Measurements from ENCODE around the gene SPEM3. TPM values are rescaled to one million over a fixed set of nuclear protein-coding genes. Genes with fewer than 3 reads are reported as not detected.

Gene SPEM3
- total and polyA plus RNA-seq, 2 of the 13 experiments (the other 11 are each of a cell fraction or from before 2014, with no cell fraction given): not detected

DNA sequence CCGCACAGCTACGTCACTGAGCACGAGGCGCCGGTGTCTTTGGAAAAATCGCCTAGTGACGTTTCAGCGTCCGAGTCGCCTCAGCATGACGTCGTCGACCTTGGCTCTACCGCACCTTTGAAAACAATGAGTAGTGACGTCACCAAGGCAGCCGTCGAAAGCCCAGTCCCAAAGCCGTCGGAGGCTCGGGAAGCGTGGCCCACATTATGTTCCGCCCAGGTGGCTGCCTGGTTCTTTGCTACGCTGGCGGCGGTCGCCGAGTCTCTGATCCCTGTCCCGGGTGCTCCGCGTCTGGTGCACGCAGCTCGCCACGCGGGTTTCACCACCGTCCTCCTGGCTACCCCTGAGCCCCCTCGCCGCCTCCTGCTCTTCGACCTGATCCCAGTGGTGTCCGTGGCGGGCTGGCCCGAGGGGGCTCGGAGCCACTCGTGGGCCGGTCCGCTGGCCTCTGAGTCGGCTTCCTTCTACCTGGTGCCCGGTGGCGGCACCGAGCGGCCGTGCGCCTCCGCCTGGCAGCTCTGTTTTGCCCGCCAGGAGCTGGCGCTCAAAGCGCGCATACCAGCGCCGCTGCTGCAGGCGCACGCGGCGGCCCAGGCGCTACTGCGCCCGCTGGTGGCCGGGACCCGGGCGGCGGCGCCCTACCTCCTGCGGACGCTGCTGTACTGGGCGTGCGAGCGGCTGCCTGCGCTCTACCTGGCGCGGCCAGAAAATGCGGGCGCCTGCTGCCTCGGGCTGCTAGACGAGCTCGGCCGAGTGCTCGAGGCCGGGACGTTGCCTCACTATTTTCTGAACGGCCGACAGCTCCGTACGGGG, 8.1 kb downstream of the SPEM3 start (continued):
- TF ChIP-seq, protein P1, sequence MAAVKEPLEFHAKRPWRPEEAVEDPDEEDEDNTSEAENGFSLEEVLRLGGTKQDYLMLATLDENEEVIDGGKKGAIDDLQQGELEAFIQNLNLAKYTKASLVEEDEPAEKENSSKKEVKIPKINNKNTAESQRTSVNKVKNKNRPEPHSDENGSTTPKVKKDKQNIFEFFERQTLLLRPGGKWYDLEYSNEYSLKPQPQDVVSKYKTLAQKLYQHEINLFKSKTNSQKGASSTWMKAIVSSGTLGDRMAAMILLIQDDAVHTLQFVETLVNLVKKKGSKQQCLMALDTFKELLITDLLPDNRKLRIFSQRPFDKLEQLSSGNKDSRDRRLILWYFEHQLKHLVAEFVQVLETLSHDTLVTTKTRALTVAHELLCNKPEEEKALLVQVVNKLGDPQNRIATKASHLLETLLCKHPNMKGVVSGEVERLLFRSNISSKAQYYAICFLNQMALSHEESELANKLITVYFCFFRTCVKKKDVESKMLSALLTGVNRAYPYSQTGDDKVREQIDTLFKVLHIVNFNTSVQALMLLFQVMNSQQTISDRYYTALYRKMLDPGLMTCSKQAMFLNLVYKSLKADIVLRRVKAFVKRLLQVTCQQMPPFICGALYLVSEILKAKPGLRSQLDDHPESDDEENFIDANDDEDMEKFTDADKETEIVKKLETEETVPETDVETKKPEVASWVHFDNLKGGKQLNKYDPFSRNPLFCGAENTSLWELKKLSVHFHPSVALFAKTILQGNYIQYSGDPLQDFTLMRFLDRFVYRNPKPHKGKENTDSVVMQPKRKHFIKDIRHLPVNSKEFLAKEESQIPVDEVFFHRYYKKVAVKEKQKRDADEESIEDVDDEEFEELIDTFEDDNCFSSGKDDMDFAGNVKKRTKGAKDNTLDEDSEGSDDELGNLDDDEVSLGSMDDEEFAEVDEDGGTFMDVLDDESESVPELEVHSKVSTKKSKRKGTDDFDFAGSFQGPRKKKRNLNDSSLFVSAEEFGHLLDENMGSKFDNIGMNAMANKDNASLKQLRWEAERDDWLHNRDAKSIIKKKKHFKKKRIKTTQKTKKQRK (IDR thresholded peaks at IDR 0.05; ENCODE audit: low read length): no peak
- TF ChIP-seq ZNF263 (CRISPR knock-in tag; IDR thresholded peaks at IDR 0.05) (no peak), ZMYM3 (CRISPR knock-in tag; IDR thresholded peaks at IDR 0.05) (no peak), SRY (CRISPR knock-in tag; IDR thresholded peaks at IDR 0.05) (no peak), ARHGAP35 (CRISPR knock-in tag; IDR thresholded peaks at IDR 0.05; ENCODE audit: borderline replicate concordance) (0 out of 2 replicates have a peak, but pooled peaks have one; percentile 35), ZNF749 (CRISPR knock-in tag; IDR thresholded peaks at IDR 0.05; ENCODE audit: borderline replicate concordance) (no peak), JUNB (CRISPR knock-in tag; IDR thresholded peaks at IDR 0.05; ENCODE audit: borderline replicate concordance) (no peak), ZNF264 (CRISPR knock-in tag; IDR thresholded peaks at IDR 0.05) (no peak), SALL1 (CRISPR knock-in tag; IDR thresholded peaks at IDR 0.05) (0 out of 2 replicates have a peak, but pooled peaks have one; percentile 50), CEBPG (CRISPR knock-in tag; IDR thresholded peaks at IDR 0.05) (no peak), CENPT (CRISPR knock-in tag; IDR thresholded peaks at IDR 0.05; ENCODE audit: low read depth) (no peak), SMAD9 (CRISPR knock-in tag; IDR thresholded peaks at IDR 0.05) (no peak), MXI1 (IDR thresholded peaks at IDR 0.05; ENCODE audit: borderline replicate concordance, low read depth, low read length) (peak; percentile 58; the same call in 1 of the 3 replicates), XRCC5 (optimal IDR thresholded peaks at IDR 0.05; ENCODE audit: low read length) (peak; percentile 76), NPAS2 (CRISPR knock-in tag; IDR thresholded peaks at IDR 0.05; ENCODE audit: borderline replicate concordance) (no peak)
- TF ChIP-seq, protein P2, sequence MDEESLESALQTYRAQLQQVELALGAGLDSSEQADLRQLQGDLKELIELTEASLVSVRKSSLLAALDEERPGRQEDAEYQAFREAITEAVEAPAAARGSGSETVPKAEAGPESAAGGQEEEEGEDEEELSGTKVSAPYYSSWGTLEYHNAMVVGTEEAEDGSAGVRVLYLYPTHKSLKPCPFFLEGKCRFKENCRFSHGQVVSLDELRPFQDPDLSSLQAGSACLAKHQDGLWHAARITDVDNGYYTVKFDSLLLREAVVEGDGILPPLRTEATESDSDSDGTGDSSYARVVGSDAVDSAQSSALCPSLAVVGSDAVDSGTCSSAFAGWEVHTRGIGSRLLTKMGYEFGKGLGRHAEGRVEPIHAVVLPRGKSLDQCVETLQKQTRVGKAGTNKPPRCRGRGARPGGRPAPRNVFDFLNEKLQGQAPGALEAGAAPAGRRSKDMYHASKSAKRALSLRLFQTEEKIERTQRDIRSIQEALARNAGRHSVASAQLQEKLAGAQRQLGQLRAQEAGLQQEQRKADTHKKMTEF (CRISPR knock-in tag; IDR thresholded peaks at IDR 0.05): no peak
- TF ChIP-seq, protein P3, sequence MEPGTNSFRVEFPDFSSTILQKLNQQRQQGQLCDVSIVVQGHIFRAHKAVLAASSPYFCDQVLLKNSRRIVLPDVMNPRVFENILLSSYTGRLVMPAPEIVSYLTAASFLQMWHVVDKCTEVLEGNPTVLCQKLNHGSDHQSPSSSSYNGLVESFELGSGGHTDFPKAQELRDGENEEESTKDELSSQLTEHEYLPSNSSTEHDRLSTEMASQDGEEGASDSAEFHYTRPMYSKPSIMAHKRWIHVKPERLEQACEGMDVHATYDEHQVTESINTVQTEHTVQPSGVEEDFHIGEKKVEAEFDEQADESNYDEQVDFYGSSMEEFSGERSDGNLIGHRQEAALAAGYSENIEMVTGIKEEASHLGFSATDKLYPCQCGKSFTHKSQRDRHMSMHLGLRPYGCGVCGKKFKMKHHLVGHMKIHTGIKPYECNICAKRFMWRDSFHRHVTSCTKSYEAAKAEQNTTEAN (CRISPR knock-in tag; conservative IDR thresholded peaks at IDR 0.05): 0 out of 2 replicates have a peak, but pooled peaks have one; percentile 25

Measured in HepG2 (cell line).